Duodenal mucosa (tissue), 2 donors: ENCODE results near the gene GNB5.

Source experiments
- H3K27ac ChIP-seq: one replicate; pipeline ENCODE4 v1.7.0; 2013; ENCODE audit warnings: low read depth, low read length
- H3K27me3 ChIP-seq, 2 donors: one replicate each; pipeline ENCODE4 v1.7.0; 2013; ENCODE audit warnings: low read length in 2 of 2, control low read depth in 1 of 2; ENCODE audit not compliant: insufficient read depth in 2 of 2, control insufficient read depth in 1 of 2
- H3K36me3 ChIP-seq, 2 donors: one replicate each; pipeline ENCODE4 v1.7.0; 2013; ENCODE audit warnings: low read length in 2 of 2, control low read depth in 1 of 2; ENCODE audit not compliant: insufficient read depth in 2 of 2, control insufficient read depth in 1 of 2
- H3K4me1 ChIP-seq, 2 donors: one replicate each; pipeline ENCODE4 v1.7.0; 2013; ENCODE audit warnings: low read length in 2 of 2, control low read depth in 1 of 2; ENCODE audit not compliant: insufficient read depth in 2 of 2, control insufficient read depth in 1 of 2
- H3K4me3 ChIP-seq, 2 donors: one replicate each; pipeline ENCODE4 v1.7.0; 2013; ENCODE audit warnings: low read length in 2 of 2, low read depth in 1 of 2
- H3K9ac ChIP-seq, 2 donors: one replicate each; pipeline ENCODE4 v1.7.0; 2013; ENCODE audit warnings: low read length in 2 of 2, low read depth in 1 of 2
- H3K9me3 ChIP-seq, 2 donors: one replicate each; pipeline ENCODE4 v1.7.0; 2013; ENCODE audit warnings: low read length in 2 of 2, control low read depth in 1 of 2; ENCODE audit not compliant: control insufficient read depth in 1 of 2

The GNB5 gene

DNA sequence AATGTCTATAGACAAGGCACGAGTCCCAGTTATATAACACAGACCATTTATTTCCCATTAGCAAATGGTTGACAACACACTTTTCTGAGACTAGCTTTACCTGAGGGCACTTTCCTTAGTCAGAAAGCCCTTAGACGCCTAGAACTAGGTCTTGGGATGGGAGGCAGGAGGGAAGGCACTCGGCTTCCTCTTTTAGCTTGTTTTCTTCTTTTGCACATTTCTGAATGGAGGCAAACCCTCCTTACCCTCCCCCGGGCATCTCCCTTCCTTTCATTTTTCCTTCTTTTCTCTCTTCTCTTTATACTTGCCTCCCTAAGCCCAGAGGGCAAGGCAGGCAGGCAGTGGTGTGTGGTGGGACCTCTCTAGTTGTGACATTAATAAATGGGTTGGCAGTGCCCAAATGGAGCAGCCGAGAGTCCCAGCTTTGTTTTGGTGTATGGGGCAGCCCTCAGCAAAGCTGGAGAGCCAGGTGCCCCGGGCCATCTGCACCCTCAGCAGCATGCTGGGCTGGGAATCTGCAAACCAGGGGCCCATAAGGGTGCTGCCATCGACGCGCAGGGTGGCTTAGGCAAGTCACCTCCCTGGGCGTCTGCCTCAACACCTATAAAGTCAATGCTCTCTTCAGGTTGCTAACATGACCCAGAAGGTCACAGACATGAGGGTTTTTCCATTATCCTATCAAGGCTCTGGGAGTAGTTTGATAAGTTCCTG lies 57.5 kb downstream of the GNB5 start:
- Histone ChIP-seq H3K9ac (no peak overlapping the region), H3K27me3 (no peaks in the 10 kb centered on the region), H3K4me1 (peaks cover 45 to 49% of the 10 kb centered on the region in 2 donors), H3K36me3 (no peaks in the 10 kb centered on the region), H3K27ac (no peak overlapping the region), H3K4me3 (no peak overlapping the region), H3K9me3 (no peaks in the 10 kb centered on the region)

DNA sequence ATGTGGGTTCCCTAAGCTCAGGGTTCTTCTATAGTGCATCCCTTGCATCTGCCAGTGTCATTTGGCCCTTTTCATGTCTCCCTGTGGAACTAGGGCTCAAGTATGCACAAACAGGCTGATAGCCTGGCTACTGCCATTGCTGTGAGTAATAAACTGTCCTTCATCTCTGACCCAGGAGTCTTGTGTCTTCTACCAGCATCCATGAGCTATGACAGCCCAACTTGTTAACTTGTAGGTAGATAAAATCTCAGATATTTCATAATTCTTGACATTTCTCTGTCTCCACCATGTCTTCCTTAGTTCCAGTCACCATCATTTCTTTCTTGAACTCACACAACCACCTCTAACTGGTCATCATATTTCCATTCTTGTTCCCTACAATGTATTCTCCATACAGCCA lies 59.1 kb downstream of the GNB5 start:
- no peaks in the 10 kb centered on the region for H3K27me3 ChIP-seq
- H3K4me1 ChIP-seq = peaks cover 36 to 40% of the 10 kb centered on the region in 2 donors
- H3K4me3 ChIP-seq = no peak overlapping the region
- no peaks in the 10 kb centered on the region for H3K9me3 ChIP-seq
- no peak overlapping the region for H3K27ac ChIP-seq
- H3K36me3 ChIP-seq = no peaks in the 10 kb centered on the region
- H3K9ac ChIP-seq = no peak overlapping the region

DNA sequence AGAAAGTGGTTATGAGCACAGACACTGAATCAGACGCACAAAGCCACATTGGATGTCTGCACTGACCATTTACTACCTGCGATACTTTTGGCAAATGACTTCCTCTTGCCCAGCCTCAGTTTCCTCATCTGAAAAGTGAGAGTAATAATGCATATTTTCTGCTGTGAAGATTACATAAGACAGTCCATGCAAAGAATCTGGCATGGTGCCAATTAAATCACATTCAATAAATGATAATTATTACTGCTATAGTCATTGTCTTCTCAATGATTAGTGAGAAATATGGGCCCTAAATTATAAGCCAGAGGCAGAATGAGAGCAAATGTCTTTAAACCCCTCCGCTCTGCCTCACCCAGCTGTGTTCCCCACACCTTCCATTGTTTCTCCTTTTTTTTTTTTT lies 62.6 kb downstream of the GNB5 start:
- peaks cover 2 to 5% of the 10 kb centered on the region in 2 donors for H3K4me1 ChIP-seq
- H3K9me3 ChIP-seq = no peaks in the 10 kb centered on the region
- H3K27me3 ChIP-seq = no peaks in the 10 kb centered on the region
- H3K27ac ChIP-seq = no peak overlapping the region
- no peak overlapping the region for H3K9ac ChIP-seq
- peaks cover 0 to 3% of the 10 kb centered on the region in 2 donors for H3K36me3 ChIP-seq
- no peak overlapping the region for H3K4me3 ChIP-seq

DNA sequence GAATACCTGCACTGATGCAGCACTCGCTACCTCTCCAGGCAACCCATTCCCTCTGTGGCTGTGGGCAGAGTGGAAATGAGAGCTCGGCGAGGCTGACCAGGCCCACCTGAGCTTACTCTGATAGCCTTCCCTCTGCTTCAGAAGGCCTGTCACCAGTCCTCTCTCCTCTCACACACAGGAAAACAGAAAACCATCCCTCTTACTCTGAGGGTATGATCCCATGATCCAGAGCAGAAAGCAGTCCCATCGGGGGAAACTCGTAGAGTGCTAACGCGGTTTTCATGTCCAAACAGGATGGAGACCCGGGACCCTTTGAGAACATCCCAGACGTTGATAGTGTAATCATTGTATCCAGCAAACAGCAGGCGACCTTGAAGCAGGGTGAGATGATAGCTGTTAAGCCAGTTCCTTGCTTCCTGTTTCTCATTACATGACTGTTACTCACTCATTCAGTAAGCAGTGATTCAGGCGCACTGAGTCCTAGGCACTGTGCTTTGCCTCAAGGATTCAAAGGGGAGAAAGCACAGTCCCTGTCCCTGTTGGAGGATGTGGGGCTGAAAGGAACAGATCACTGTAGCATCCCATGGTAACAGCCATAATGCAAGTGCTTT lies 66.8 kb downstream of the GNB5 start:
- Histone ChIP-seq H3K9me3 (no peaks in the 10 kb centered on the region), H3K4me3 (no peak overlapping the region), H3K27ac (no peak overlapping the region), H3K9ac (no peak overlapping the region), H3K36me3 (peaks cover 0 to 3% of the 10 kb centered on the region in 2 donors), H3K4me1 (peaks cover 0 to 4% of the 10 kb centered on the region in 2 donors), H3K27me3 (no peaks in the 10 kb centered on the region)

DNA sequence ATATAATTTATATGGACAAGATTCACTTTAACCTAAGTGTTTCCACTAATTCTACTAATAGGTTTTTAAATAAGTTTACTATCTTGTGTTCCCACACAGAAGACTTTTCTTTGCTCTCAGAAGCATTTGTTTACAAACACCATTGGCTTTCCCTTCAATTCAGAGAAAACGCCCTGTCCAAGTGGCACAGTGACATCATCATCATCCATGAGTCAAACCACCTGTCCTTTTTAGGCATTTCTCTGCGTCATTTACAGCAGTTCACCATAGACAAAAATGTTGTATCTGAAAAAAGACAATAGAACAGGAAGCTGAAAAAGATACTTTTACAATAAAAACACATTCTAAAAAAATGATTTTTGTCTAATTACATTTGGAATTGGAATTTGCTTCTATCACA lies 69.3 kb downstream of the GNB5 start:
- no peaks in the 10 kb centered on the region for H3K27me3 ChIP-seq
- no peaks in the 10 kb centered on the region for H3K9me3 ChIP-seq
- no peak overlapping the region for H3K9ac ChIP-seq
- peaks cover 0 to 4% of the 10 kb centered on the region in 2 donors for H3K4me1 ChIP-seq
- H3K36me3 ChIP-seq = peaks cover 0 to 3% of the 10 kb centered on the region in 2 donors
- H3K27ac ChIP-seq = no peak overlapping the region
- H3K4me3 ChIP-seq = no peak overlapping the region

DNA sequence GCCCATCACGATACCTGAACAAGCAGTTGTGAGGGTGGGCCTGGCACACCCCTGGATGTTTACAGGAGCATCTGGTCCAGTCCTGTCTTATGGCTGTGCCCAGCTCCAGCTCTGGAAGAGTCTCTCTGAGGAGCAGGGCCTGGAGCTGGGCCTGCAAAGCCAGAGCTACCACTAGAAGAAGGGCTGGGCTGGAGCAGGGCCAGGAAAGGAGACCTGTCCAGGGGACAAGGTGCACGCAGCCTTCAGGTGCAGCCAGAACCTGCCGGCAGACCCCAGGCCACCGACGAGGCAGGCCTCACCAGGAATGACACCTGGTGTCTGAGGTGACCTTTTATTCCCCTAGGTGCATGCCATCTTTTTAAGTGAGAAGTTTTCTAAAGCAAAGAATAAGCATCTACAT lies 70.2 kb downstream of the GNB5 start:
- peaks cover 0 to 3% of the 10 kb centered on the region in 2 donors for H3K36me3 ChIP-seq
- H3K9ac ChIP-seq = no peak overlapping the region
- H3K27me3 ChIP-seq = no peaks in the 10 kb centered on the region
- H3K9me3 ChIP-seq = no peaks in the 10 kb centered on the region
- H3K4me1 ChIP-seq = peaks cover 4 to 8% of the 10 kb centered on the region in 2 donors
- H3K4me3 ChIP-seq = no peak overlapping the region
- no peak overlapping the region for H3K27ac ChIP-seq

DNA sequence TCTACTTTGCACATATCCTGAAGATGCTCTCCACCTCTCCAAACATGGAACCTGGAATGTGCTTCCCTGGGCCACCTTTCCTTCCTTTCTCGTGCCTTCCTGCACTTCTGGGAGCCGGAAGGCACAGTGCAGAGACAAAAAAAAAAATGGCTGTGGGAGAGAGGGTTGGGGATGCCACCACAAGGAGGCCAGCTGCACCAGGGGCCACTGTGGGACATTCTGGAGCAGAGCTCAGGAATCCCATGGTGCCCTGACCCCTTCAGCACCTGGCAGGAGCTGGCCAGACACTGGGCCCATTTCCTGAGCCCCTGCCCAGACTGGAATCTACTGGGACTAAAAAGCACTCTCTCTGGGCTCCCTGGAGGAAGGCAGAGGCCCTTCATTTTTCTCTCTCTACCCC lies 70.7 kb downstream of the GNB5 start:
- H3K36me3 ChIP-seq = peaks cover 0 to 3% of the 10 kb centered on the region in 2 donors
- H3K9me3 ChIP-seq = no peaks in the 10 kb centered on the region
- no peaks in the 10 kb centered on the region for H3K27me3 ChIP-seq
- H3K4me3 ChIP-seq = no peak overlapping the region
- no peak overlapping the region for H3K27ac ChIP-seq
- no peak overlapping the region for H3K9ac ChIP-seq
- H3K4me1 ChIP-seq = peaks cover 9 to 12% of the 10 kb centered on the region in 2 donors

DNA sequence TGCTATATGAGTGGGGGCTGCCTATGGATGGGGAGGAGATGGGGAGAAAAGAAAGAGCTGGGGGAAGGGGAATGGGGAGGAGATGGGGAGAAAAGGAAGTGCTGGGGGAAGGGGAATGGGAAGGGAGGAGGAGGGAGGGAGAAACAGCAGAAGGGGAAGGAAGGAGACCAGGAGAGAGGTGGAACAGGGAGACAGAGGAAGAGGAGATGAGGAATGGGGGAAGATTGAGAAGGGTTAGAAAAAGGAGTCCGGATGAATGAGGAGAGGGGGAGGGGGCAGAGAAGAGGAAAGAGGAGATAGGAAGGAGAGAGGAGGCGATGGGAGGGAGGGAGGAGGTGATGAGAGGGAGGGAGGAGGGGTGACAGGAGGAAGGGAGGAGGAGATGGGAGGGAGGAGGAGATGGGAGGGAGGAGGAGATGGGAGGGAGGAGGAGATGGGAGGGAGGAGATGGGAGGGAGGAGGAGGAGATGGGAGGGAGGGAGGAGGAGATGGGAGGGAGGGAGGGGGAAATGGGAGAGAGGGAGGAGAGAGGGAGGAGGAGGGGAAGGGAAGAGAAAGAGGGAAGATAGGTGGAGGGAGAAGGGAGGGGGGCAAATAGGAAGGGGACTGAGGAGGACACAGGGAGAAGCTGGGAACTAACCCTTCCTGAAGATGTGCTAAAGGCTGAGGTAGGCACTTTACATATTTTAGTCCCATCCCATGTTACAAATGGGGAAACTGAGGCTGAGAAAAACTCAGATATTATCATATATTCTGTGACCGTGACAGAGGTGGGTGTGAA lies 72.0 kb downstream of the GNB5 start:
- Histone ChIP-seq H3K9ac (no peak overlapping the region), H3K27ac (no peak overlapping the region), H3K36me3 (no peaks in the 10 kb centered on the region), H3K9me3 (no peaks in the 10 kb centered on the region), H3K4me3 (no peak overlapping the region), H3K4me1 (peaks cover 9 to 17% of the 10 kb centered on the region in 2 donors), H3K27me3 (no peaks in the 10 kb centered on the region)

DNA sequence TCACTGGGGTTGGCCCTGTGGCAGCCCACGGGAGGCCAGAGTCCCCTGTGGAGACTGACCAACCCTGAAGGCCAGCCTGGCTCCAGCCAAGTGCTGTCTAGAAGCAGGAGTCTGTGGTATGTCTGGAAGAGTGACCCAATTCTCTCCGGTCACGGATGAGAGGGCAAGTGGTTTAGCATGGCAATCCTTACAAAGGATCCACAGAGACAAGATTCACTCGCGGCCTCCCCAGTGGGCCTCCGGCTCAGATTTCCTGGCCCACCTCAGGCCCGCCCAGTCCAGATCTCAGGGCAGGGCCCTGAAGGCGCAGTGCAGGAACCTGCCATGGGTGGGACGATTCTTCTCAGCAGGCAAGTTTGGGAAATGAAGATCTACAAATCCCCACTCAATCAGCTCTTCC lies 73.6 kb downstream of the GNB5 start:
- Histone ChIP-seq H3K36me3 (no peaks in the 10 kb centered on the region), H3K27me3 (no peaks in the 10 kb centered on the region), H3K4me3 (no peak overlapping the region), H3K4me1 (peaks cover 9 to 17% of the 10 kb centered on the region in 2 donors), H3K9me3 (no peaks in the 10 kb centered on the region), H3K27ac (no peak overlapping the region), H3K9ac (no peak overlapping the region)
